Epithelial cell of prostate (primary cell): ENCODE results near the gene PPP4R4.
"Not testable (repeated sequence)": the region's sequence is repeated elsewhere in the genome, so short reads cannot be mapped to it uniquely, and the experiment has no call there.

Experiments
- DNase-seq: peaks from one replicate; pipeline ENCODE4 v3.0.0-alpha.2; 2011; ENCODE audit warnings: low read depth, low spot score
- H3K27ac ChIP-seq: fragments of 450-650 bp; 2 replicates; pipeline ENCODE4 v1.5.1; 2017; ENCODE audit warnings: mild to moderate bottlenecking

Gene PPP4R4

GRCh38 chr14:94175011-94175745, 1.1 kb downstream of the PPP4R4 start:
- peak overlapping the region; percentile 86 for H3K27ac ChIP-seq
- DNase-seq = no peak

- no peak for DNase-seq
- H3K27ac ChIP-seq = peak overlapping the region; percentile 86
These were observed 1.6 kb downstream of the PPP4R4 start for GRCh38 chr14:94175747-94176146.

GRCh38 chr14:94176808-94177207, 2.7 kb downstream of the PPP4R4 start:
- peak overlapping the region; percentile 86 for H3K27ac ChIP-seq
- DNase-seq = peak; percentile 60

- peak overlapping the region; percentile 86 for H3K27ac ChIP-seq
- no peak for DNase-seq
These were observed 3.7 kb downstream of the PPP4R4 start for GRCh38 chr14:94177806-94178205.

- no peak overlapping the region for H3K27ac ChIP-seq
- DNase-seq = no peak
These were observed 5.1 kb downstream of the PPP4R4 start for GRCh38 chr14:94179244-94179643.

GRCh38 chr14:94180655-94181271, 6.6 kb downstream of the PPP4R4 start:
- DNase-seq = no peak
- no peak overlapping the region for H3K27ac ChIP-seq

- H3K27ac ChIP-seq = no peak overlapping the region
- DNase-seq = no peak
These were observed 7.7 kb downstream of the PPP4R4 start for GRCh38 chr14:94181835-94182234.

GRCh38 chr14:94192536-94192935, 18.4 kb downstream of the PPP4R4 start:
- H3K27ac ChIP-seq = no peak overlapping the region
- no peak for DNase-seq

GRCh38 chr14:94193776-94194175, 19.7 kb downstream of the PPP4R4 start:
- H3K27ac ChIP-seq = no peak overlapping the region
- no peak for DNase-seq

GRCh38 chr14:94196057-94196456, 21.9 kb downstream of the PPP4R4 start:
- H3K27ac ChIP-seq = no peak overlapping the region

GRCh38 chr14:94203473-94204210, 29.5 kb downstream of the PPP4R4 start:
- no peak for DNase-seq
- no peak overlapping the region for H3K27ac ChIP-seq

More at GRCh38 chr14:94196057-94196456, 21.9 kb downstream of the PPP4R4 start:
- no peak for DNase-seq

GRCh38 chr14:94213021-94213420, 38.9 kb downstream of the PPP4R4 start:
- peak overlapping the region; percentile 72 for H3K27ac ChIP-seq
- peak; percentile 68 for DNase-seq

GRCh38 chr14:94213741-94214140, 39.6 kb downstream of the PPP4R4 start:
- peak overlapping the region; percentile 72 for H3K27ac ChIP-seq

GRCh38 chr14:94217116-94217515, 43.0 kb downstream of the PPP4R4 start:
- no peak for DNase-seq
- no peak overlapping the region for H3K27ac ChIP-seq

More at GRCh38 chr14:94213741-94214140, 39.6 kb downstream of the PPP4R4 start:
- DNase-seq = no peak

GRCh38 chr14:94218198-94218886, 44.2 kb downstream of the PPP4R4 start:
- not testable (repeated sequence) for DNase-seq

GRCh38 chr14:94224040-94224439, 49.9 kb downstream of the PPP4R4 start:
- no peak for DNase-seq
- no peak overlapping the region for H3K27ac ChIP-seq

More at GRCh38 chr14:94218198-94218886, 44.2 kb downstream of the PPP4R4 start:
- H3K27ac ChIP-seq = not testable (repeated sequence)

GRCh38 chr14:94225460-94226378, 51.6 kb downstream of the PPP4R4 start:
- no peak overlapping the region for H3K27ac ChIP-seq
- DNase-seq = no peak

GRCh38 chr14:94227029-94227428, 52.9 kb downstream of the PPP4R4 start:
- no peak overlapping the region for H3K27ac ChIP-seq
- no peak for DNase-seq

GRCh38 chr14:94237046-94237445, 62.9 kb downstream of the PPP4R4 start:
- H3K27ac ChIP-seq = no peak overlapping the region

More at GRCh38 chr14:94237046-94237445, 62.9 kb downstream of the PPP4R4 start:
- no peak for DNase-seq
